Effector CD4-positive, alpha-beta T cell (primary cell): ENCODE results near the gene SYMPK.
A peak's percentile ranks its signal among the peaks of the same experiment; 100 is the strongest.

Experiments used
- DNase-seq: peaks from one replicate; pipeline ENCODE4 v3.0.0-alpha.2; 2020

Gene SYMPK

DNA sequence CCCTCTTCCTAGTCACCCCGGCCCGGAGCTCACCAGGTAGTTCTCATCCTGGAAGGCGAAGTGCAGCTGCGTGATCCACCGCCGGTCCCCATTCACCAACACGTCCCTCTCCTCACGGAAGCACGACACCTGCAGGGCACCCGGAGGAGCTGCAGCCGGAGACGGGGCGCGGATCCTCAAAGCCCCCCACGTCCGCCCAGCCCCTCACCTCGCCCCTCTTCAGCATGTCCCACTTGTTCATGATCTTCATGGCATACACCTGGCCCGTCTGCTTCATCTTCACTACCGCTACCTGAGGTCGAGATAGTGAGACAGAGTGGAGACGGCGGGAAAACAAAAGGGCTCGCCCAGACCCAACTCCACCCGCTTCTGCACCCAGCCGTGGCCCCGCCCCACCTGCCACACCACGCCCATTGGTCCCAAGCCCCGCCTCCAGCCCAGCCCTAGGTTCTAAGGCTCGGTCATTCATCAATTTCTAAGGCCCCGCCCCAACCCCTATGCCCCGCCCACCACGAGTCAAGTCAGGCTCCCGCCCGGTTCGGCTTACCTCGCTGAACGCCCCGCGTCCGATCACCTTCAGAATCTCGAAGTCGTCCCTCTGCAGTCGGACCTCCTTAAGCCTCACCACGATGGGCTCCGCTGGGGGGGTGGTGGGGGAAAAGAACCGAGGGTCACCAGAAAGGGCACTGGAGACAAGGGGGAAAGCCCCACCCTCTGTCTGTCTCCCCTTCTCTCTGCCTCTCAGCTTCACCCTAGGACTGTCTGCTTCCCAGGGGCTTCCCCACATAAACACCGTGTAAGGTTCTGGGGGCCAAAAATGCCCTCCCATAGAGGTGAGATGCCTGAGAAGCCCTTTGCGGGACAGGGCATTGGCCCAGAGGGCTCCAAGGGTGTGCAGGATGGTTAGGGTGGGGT is 83.5 kb downstream of the SYMPK start:
- DNase-seq, result peak; percentile 64

DNA sequence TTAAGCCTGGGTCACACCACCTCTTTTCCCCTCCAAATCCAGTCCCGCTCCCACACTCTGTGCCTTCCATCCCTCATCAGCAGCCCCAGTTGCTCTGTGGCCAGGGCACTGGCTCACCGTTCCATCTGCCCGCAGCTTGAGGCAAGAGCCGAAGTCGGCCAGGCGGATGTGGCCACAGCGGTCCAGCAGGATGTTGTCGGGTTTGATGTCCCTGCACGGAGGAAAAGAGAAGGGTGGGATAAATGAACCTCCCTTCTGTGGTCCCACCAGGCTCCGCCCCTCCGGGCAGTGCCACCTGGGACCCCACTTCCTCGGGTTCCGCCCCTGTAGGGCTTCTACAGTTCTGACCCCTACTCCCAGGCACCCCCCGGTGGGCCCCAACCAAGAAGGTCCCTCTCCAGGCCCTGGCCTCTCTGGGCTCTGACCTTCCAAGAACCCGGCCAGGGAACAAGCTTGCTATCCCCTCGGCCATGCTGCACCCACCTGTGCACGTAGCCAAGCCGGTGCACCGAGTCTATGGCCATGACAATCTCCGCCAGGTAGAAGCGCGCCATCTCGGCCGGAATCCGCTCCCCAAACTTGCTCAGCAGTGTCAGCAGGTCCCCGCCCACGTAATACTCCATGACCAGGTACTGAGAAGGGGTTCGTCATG is 84.8 kb downstream of the SYMPK start:
- DNase-seq, result no peak

DNA sequence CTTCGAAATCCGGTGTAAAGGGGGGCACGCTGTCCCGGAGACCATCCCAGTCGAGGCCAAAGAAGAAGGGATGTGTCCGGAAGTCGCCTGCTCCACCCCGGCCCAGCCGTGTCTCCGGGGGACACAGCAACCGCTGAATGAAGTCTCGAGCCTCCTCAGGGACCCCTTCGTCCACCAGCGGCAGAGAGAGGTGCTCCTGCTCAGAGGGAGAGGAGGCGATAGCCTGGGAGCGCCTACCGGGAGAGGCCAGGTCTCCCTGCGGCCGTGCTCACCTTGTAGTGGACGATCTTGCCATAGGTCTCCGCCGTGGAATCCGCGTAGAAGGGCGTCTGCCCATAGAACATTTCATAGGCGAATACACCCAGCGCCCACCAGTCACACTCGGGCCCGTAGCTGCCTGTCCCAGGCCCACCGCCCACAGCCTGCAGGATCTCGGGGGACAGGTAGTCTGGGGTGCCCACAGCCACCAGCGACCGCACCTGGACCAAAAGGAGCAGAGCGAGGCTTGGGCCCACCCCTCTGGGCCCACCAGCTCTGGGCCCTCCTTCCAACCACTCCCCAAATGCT is 85.5 kb downstream of the SYMPK start:
- DNase-seq, result no peak

DNA sequence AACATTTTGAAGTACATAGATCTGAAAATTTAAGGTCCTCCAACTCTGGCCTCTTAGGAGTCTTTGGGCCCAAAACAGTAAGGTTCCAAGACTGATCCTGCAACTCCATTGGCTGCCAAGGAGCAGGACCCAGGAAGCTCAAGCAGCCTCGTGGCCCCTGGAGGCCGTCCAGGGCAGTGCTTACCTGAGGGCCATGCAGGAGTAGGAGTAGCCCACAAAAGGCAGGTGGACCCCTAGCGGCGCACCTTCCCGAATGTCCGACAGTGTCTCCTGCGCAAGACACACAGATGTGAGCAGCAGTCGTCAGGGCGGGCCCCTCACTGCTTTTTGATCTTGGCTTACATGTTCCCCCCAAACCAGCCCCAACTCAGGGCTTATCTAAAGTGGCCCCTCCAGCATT is 88.2 kb downstream of the SYMPK start:
- DNase-seq, result no peak

- no peak for DNase-seq
Measured at GRCh38 chr19:45773384-45773783, 89.6 kb downstream of the SYMPK start.

GRCh38 chr19:45772912-45773311 is 90.0 kb downstream of the SYMPK start:
- no peak for DNase-seq

DNA sequence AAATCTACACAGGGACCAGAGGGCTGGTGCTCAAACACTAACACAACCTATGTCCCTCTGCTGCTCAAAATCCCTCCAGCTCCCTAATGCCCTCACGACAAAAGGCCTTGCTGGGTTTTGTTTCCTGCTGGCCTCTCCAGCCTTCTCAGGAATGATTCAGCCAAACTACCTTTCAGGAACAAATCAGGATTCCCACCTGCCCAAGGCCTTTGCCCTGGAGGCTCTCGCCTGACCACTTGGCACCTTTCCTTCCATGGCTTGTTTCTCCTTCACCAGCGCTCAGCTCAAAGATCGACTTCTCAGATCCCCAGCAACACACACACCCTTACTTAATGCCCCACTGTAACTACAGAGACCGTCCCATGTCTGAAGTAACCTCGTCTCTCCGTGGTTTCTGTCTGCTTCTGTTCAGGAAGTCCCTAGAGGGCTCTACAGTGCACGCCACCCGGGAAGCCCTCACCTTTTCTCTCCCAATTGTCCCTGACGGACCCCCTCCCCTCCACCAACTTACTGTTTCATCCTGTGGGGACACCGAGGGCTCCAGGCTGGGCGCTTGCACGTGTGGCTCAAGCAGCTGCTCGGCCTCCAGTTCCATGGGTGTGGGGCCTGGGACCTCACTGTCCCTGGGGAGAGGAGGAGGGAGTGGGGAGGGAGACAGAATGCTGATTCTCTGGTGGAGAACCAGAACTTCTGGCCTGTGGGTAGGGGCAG is 90.7 kb downstream of the SYMPK start:
- DNase-seq, result no peak

GRCh38 chr19:45771311-45771933 is 91.5 kb downstream of the SYMPK start:
- no peak for DNase-seq

- peak; percentile 88 for DNase-seq
Measured at GRCh38 chr19:45770192-45771101, 92.5 kb downstream of the SYMPK start.

DNA sequence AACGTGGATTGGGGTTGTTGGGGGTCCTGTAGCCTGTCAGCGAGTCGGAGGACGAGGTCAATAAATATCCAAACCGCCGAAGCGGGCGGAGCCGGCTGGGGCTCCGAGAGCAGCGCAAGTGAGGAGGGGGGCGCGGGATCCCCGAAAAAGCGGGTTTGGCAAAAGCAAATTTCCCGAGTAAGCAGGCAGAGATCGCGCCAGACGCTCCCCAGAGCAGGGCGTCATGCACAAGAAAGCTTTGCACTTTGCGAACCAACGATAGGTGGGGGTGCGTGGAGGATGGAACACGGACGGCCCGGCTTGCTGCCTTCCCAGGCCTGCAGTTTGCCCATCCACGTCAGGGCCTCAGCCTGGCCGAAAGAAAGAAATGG is 93.1 kb downstream of the SYMPK start:
- peak; percentile 57 for DNase-seq

GRCh38 chr19:45768984-45769782 is 93.8 kb downstream of the SYMPK start, which contains the start of gene SIX5:
TSS of gene SIX5 (minus strand) at chr19:45769252. CDS start at chr19:45768844, 408 bp downstream.
- peak; percentile 88 for DNase-seq

DNA sequence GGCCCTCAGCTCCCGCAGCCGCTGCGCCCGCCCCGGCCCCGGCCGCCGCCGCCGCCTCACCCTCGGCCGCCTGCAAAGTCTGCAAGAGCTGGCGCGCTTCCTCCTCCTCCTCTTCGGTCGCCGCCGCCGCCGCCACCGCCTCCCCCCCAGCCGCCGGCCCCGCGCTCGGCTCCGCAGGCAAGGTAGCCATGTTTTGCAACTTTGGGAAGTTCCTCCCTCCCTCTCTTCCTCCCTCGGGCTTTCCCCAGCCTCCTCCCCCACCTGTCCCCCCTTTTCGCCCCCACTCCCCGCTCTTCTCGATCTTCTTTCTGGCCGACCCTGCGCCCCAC is 94.3 kb downstream of the SYMPK start:
- DNase-seq, result peak; percentile 30

GRCh38 chr19:45767881-45768654 is 94.9 kb downstream of the SYMPK start:
- DNase-seq, result no peak

GRCh38 chr19:45767410-45767880 is 95.5 kb downstream of the SYMPK start:
- DNase-seq, result no peak

- DNase-seq, result no peak
Measured at GRCh38 chr19:45766869-45767346, 96.0 kb downstream of the SYMPK start.

GRCh38 chr19:45766296-45766868 is 96.6 kb downstream of the SYMPK start:
- DNase-seq, result no peak

DNA sequence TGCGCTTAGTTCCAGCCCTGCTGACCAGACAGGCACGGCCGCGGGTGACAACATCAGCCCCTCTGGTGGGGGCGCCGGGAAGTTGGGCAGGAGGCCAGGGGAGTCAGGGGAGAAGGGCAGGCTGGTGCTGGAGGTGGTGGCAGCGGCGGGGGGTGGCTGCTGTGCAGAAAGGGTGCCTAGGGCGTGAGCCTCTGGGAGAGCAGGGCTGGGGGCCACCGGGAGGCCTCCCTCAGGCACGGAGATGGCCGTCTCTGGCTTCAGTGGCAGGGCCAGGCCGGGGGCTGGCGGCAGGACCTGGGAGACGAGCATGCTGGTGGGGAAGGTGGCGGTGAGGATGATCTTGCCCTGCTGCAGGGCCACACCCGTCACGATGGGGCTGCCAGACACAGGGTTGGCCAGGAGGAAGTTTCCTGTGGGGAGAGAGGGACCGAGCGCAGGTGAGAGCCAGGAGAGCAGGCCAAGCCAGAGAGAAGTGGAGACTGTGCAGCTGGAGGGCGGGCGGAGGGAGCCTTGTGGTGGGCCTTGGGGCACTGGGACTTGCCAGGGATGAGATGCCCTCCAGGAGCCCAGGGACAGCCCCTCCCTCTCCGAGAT is 97.1 kb downstream of the SYMPK start:
- no peak for DNase-seq
